Skin epidermis (tissue), 12 donors: ENCODE results near the gene CYP24A1.
A peak's percentile ranks its signal among the peaks of the same experiment; 100 is the strongest.

Experiments used
- H3K27ac ChIP-seq, 21 experiments: fragments of 200-600 bp; sonication (generic) in 11 of 21; one replicate each; pipeline ENCODE4 v1.5.0; 2020; ENCODE audit warnings: mild to moderate bottlenecking in 3 of 21, inconsistent platforms in 2 of 21, moderate library complexity in 2 of 21
- H3K4me3 ChIP-seq, 7 experiments: fragments of 200-600 bp; sonication (generic) in 2 of 7; one replicate each; pipeline ENCODE4 v1.5.0; 2020; ENCODE audit warnings: inconsistent platforms in 2 of 7, mild to moderate bottlenecking in 2 of 7, moderate library complexity in 1 of 7

The CYP24A1 gene

DNA sequence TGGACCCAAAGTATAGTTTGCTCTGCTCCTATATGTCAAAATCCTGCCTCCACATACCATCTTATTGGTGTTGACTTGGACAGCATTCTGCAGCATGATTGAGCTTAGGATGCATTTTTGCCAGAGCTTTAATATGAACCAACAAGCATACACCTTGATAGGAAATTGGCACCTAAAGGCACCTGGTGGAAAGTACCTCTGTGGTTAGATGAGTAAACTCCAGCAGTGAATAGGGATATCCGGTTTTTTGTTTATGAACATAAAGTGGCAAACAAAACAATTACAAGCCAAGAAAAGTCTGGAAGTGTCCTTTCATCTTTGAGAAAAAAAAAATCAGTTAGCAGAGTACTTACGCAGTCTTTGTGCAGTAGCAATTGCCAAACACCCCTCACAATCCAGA, 6.2 kb upstream of the CYP24A1 start:
- Histone ChIP-seq H3K27ac (no peak overlapping the region), H3K4me3 (no peak overlapping the region)

GRCh38 chr20:54178256-54178655, 4.5 kb upstream of the CYP24A1 start:
- no peak overlapping the region for H3K27ac ChIP-seq

DNA sequence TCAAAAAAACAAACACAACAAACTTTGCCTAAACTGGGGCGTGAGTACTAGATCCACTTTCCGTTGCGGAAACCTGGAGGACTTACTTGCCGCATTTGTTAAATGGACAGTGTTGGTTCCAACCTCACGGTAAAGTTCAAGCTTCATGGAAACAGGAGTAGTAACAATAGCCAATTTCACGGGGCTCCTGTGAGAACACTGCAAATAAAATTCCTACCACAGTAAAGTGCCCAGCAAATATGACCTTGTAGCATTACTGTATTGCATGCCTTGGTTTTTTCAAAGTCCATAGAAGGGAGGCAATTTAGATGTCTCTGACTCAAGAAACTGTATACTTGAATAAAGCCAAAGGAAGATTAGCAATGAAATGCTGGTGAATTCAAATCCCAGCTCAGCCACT, 3.6 kb upstream of the CYP24A1 start:
- Histone ChIP-seq H3K27ac (no peak overlapping the region), H3K4me3 (no peak overlapping the region)

More at GRCh38 chr20:54178256-54178655, 4.5 kb upstream of the CYP24A1 start:
- H3K4me3 ChIP-seq: no peak overlapping the region

DNA sequence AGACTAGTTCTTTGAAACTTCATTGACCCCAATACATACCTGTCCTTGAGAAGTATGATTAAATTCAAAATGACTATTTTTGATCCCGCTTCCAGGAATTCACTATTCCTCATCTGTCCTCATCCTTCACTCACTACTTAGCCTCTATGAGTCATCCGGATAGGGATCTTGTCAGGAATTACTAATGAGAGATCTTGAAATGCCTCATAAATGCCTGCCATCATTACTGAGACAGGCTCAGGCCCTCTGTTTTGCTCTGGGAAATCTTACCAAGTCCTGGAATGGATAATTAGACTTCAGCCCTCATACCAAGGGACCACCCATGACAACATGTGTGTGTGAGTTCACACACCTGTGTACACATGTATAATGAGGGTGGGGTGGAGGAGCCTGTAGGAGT, 2.8 kb upstream of the CYP24A1 start:
- Histone ChIP-seq H3K27ac (no peak overlapping the region), H3K4me3 (no peak overlapping the region)

DNA sequence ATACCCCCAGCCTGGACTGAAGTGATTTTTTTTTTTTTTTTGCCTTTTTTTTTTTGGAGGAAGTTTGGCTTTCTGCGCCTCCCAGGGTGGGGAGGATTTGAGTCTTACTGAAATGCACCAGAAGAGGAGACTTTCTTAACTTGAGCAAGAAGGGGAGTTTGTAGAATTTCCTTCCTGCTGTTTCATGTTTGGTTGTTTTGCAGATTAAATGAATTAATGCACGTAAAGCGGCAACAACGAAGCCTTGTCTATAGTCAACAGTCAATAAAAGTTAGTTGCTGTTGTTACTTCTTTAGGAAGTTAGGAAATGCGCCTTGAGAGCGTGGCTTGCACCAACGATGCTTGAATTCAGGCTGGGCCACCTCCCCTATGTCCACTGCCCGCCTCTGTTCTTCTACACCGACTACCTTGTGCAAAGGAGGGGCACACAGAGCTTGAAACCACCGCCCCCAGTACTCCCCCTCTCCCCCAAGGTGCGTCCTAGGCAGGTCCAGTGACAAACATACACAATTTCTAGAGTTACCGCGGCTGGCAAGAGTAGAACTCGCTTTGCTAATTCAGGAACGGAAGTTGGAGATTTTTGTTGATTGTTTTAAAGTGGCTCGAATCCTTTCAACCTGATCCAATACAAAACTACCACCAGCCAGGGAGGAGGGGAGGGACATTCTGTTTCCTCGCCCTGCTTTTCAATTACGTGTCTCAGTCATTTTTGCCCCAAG, 830 bp upstream of the CYP24A1 start:
- peak overlapping the region in 2 of 7 experiments; percentile 26 to 27 for H3K4me3 ChIP-seq
- H3K27ac ChIP-seq: no peak overlapping the region

- peak overlapping the region in 6 of 7 experiments; percentile 1 to 27 (median 18) for H3K4me3 ChIP-seq
- H3K27ac ChIP-seq: no peak overlapping the region
Observed at GRCh38 chr20:54172856-54173652, 732 bp downstream of the CYP24A1 start.

- H3K4me3 ChIP-seq: peak overlapping the region in 3 of 7 experiments; percentile 15 to 26 (median 22)
- H3K27ac ChIP-seq: no peak overlapping the region
Observed at GRCh38 chr20:54172532-54172855, 1.3 kb downstream of the CYP24A1 start.

DNA sequence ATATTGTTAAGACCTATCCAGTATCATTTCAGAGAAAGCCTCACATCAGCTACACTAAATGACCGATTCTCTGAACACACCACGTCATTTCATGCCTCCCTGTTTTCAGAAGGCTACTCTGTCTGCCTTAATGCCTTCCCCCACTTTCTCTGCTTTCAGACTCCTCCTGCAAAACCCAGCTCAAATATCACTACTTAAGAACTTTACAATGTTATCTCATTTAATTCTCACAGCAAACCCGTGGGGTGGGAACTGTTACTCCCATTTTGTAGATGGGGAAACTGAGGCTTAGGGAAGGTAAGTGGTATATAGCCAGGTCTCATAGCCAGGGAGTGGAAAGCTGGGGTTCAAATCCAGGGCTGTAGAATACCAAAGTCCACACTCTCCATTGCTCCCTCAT, 2.8 kb downstream of the CYP24A1 start:
- no peak overlapping the region for H3K27ac ChIP-seq
- no peak overlapping the region for H3K4me3 ChIP-seq

DNA sequence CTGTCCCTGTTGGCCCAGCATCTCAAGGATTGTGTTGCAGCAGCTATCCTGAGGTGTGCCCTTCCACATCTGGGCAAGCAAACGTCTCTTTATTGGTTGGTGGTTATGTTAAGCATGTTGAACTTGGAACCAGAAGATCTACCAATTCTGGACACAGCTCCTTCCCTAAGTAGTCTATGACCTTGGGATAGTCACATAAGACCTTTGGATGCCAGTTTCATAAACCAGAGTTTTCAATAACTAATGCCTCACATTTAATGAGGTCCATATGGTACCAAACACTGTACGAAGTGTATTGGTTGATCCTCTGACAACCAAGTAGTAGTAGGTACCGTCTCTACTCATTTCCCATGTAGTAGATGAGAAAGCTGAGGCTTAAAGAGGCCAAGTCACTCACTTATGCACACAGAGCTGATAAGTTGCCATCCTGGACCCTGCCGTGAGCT, 3.7 kb downstream of the CYP24A1 start:
- no peak overlapping the region for H3K4me3 ChIP-seq
- H3K27ac ChIP-seq: no peak overlapping the region

DNA sequence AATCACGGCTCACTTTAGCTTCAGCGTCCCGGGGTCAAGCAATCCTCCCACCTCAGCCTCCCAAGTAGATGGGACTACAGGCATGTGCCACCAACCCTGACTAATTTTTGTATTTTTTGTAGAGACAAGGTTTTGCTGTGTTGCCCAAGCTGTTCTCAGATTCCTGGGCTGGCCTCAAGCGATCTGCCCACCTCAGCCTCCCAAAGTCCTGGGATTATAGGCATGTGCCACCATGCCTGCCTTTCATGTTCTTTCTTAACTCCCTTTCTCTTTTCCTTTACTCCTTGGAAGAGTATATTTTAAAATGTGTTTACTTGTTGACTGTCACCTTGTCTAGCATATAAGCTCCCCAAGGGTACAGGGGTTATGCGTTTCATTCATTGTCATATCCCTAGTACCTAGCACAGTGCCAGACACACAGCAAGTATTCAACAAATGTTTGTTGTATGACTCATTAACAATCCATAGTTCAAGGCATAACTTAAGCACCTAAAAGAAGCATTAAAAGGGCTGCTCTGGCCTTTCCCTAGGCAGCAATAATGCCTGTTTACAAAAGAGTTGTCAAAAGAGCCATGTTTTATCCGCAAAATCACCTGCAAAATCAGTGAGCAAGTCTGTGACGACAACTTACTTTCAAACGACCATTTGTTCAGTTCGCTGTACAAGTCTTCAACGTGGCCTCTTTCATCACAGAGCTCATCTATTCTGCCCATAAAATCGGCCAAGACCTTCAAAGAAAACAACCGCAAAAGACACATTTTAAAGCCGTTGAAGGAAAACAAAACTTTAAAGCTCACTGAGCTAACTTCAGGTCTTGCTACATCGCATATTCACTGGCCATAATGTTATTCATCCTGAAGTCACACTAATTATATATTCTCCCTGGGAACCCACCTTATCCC, 4.6 kb downstream of the CYP24A1 start:
- Histone ChIP-seq H3K27ac (no peak overlapping the region), H3K4me3 (no peak overlapping the region)

- Histone ChIP-seq H3K4me3 (no peak overlapping the region), H3K27ac (no peak overlapping the region)
Observed at GRCh38 chr20:54167909-54168872, 5.6 kb downstream of the CYP24A1 start.

DNA sequence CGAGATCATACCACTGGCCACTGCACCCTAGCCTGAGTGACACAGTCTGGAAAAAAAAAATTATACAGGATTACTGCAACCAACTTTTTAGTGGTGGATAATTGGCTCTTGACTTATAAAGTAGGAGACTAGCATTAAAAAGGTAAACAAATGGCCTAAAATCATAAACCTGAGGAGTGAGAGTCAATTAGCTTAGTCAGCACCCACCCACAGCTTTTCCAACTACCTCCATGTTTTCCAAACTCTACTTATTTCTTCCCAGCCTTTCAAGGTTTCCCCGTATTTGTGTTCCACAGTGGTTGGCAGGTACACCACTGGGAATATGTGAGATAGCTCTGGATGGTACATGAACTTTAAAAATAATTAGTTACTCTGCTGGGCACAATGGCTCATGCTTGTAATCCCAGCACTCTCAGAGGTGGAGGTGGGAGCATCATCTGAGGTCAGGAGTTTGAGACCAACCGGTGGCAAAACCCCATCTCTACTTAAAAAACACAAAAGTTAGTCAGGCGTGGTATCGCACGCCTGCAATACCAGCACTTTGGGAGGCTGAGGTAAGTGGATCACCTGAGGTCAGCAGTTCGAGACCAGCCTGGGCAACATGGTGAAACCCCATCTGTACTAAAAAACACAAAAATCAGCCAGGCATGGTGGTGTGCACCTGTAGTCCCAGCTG, 6.7 kb downstream of the CYP24A1 start:
- H3K4me3 ChIP-seq: no peak overlapping the region
- no peak overlapping the region for H3K27ac ChIP-seq

DNA sequence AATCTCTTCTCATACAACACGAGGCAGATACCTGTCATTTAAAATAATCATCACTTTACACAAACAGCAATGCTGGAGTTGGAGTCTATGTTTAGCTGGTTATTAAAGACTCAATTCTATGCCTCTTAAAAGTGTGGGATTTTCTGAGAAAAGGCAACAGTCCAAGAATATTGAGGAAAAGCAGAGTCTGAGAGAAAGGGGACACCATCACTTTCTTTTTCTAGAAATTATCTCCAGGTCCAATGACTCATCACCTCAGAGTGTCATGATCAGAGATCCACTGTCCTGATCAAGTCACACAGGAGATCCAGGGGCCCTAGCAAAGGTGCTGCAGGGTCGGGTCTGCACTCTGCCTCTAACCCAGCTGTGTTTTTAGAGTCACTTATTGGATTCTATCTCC, 8.0 kb downstream of the CYP24A1 start:
- no peak overlapping the region for H3K4me3 ChIP-seq
- H3K27ac ChIP-seq: no peak overlapping the region

- Histone ChIP-seq H3K4me3 (no peak overlapping the region), H3K27ac (no peak overlapping the region)
Observed at GRCh38 chr20:54165014-54165413, 8.8 kb downstream of the CYP24A1 start.

GRCh38 chr20:54163402-54163801, 10.4 kb downstream of the CYP24A1 start:
- Histone ChIP-seq H3K27ac (no peak overlapping the region), H3K4me3 (no peak overlapping the region)

DNA sequence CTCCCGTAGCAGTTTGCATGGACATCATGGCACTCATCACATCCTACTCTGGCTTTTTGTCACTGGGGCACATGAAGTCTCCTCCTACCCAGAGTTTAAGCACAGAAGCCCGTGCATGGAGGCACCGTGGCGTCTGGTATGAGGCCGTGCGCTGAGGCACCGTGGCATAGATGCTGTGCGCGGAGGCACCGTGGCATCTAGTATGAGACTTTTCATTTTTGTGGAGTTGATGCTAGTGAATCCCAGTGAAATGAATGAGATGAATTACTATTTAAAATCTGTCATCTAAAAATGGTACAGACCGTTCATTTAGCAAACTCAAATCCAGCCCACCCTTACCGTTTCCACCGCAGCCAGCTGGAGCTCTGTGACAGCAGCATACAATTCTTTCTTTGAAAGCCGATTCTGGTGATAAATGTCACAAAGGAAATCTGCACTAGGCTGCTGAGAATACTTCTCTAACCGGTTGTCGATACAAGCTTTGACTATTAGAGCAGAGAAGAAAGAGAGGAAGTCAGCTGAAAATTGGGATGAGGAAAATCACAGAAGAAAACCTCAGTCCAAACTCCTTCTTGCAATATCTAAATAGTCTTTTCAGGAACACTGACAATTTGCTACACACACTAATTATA, 11.3 kb downstream of the CYP24A1 start:
- Histone ChIP-seq H3K27ac (no peak overlapping the region), H3K4me3 (no peak overlapping the region)

DNA sequence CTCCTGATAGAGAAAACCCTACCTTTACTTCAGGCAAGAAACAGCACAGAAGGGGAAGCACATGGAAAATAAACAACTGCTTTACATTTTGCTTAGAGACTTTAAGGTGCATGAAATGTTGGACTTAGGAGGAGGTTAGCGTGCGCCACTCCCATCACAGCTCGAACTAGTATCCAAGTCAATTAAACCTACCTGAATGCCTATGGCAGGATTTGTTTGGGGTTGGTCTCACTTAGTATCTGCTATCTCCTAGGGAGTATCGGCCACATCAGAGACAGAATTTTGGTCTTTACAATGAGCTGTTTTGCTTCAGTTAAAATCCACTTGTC, 12.0 kb downstream of the CYP24A1 start:
- H3K27ac ChIP-seq: no peak overlapping the region
- no peak overlapping the region for H3K4me3 ChIP-seq
